GM18526 (cell line): ENCODE measurements around the gene ASTN2.

ENCODE experiments used
- POLR2A ChIP-seq: IDR thresholded peaks from 3 replicates; pipeline ENCODE4 v1.6.1; 2011; ENCODE audit not compliant: insufficient read length; ENCODE audit errors: extremely low read depth

The ASTN2 gene

GRCh38 chr9:117043159-117043558 lies 371.7 kb downstream of the ASTN2 start:
- TF ChIP-seq POLR2A = no peak

GRCh38 chr9:117035546-117035945 lies 379.3 kb downstream of the ASTN2 start:
- no peak for TF ChIP-seq POLR2A

- TF ChIP-seq POLR2A = no peak
These were observed 380.0 kb downstream of the ASTN2 start for GRCh38 chr9:117034866-117035265.

- TF ChIP-seq POLR2A = no peak
These were observed 384.5 kb downstream of the ASTN2 start for GRCh38 chr9:117030254-117030768.

- TF ChIP-seq POLR2A = no peak
These were observed 385.5 kb downstream of the ASTN2 start for GRCh38 chr9:117029341-117029740.

GRCh38 chr9:117028103-117028858 lies 386.6 kb downstream of the ASTN2 start:
- TF ChIP-seq POLR2A = no peak

- no peak for TF ChIP-seq POLR2A
These were observed 393.0 kb downstream of the ASTN2 start for GRCh38 chr9:117021906-117022305.

- no peak for TF ChIP-seq POLR2A
These were observed 395.8 kb downstream of the ASTN2 start for GRCh38 chr9:117018966-117019617.

- no peak for TF ChIP-seq POLR2A
These were observed 397.4 kb downstream of the ASTN2 start for GRCh38 chr9:117017414-117017985.

GRCh38 chr9:117014061-117014460 lies 400.8 kb downstream of the ASTN2 start:
- TF ChIP-seq POLR2A = no peak

- TF ChIP-seq POLR2A = no peak
These were observed 401.3 kb downstream of the ASTN2 start for GRCh38 chr9:117013440-117013995.

- no peak for TF ChIP-seq POLR2A
These were observed 404.8 kb downstream of the ASTN2 start for GRCh38 chr9:117010061-117010460.

GRCh38 chr9:117008876-117009275 lies 406.0 kb downstream of the ASTN2 start:
- no peak for TF ChIP-seq POLR2A

- no peak for TF ChIP-seq POLR2A
These were observed 406.4 kb downstream of the ASTN2 start for GRCh38 chr9:117008461-117008860.

- no peak for TF ChIP-seq POLR2A
These were observed 412.2 kb downstream of the ASTN2 start for GRCh38 chr9:117002686-117003085.

GRCh38 chr9:117000834-117001233 lies 414.0 kb downstream of the ASTN2 start:
- no peak for TF ChIP-seq POLR2A
